Breast epithelium (tissue), 4 donors: ENCODE results near the gene ACBD3. TPM values are rescaled to one million over a fixed set of nuclear protein-coding genes. Genes with fewer than 3 reads are reported as not detected.
A peak's percentile ranks its signal among the peaks of the same experiment; 100 is the strongest.

Experiments
- DNase-seq, 2 donors: peaks; one replicate each; pipeline ENCODE4 v3.0.0-alpha.2; 2019; ENCODE audit warnings: low spot score in 2 of 2
- H3K27ac ChIP-seq, 2 donors: fragments of 200-600 bp; sonication (generic) in 1 of 2; one replicate each; pipeline ENCODE4 v1.5.1; 2016 to 2019; ENCODE audit warnings: mild to moderate bottlenecking in 1 of 2
- H3K27me3 ChIP-seq, 2 donors: fragments of 200-600 bp; sonication (generic) in 1 of 2; one replicate each; pipeline versions ENCODE4 v1.5.1 to v1.6.0; 2017 to 2019; ENCODE audit warnings: control low read depth in 1 of 2, mild to moderate bottlenecking in 1 of 2
- H3K36me3 ChIP-seq: fragments of 200-600 bp; one replicate; pipeline ENCODE4 v1.5.1; 2019
- H3K4me1 ChIP-seq, 2 donors: fragments of 200-600 bp; sonication (generic); one replicate each; pipeline ENCODE4 v1.5.1; 2016 to 2019; ENCODE audit warnings: control low read depth in 1 of 2
- H3K4me3 ChIP-seq, 3 donors: fragments of 200-600 bp; sonication (generic); 1 replicate in 2 of 3; 2 replicates in 1 of 3; pipeline ENCODE4 v1.5.1; 2016 to 2019; ENCODE audit warnings: mild to moderate bottlenecking in 3 of 3, moderate library complexity in 2 of 3
- H3K9me3 ChIP-seq, 2 donors: fragments of 200-600 bp; sonication (generic) in 1 of 2; one replicate each; pipeline ENCODE4 v1.5.1; 2016 to 2019; ENCODE audit warnings: control low read depth in 1 of 2
- CTCF ChIP-seq, 3 donors: fragments of 450-650 bp; IDR thresholded peaks; one replicate each; pipeline ENCODE4 v1.5.1; 2016 to 2017; ENCODE audit warnings: antibody characterized with exemption in 3 of 3, mild to moderate bottlenecking in 3 of 3, moderate library complexity in 3 of 3
- POLR2A ChIP-seq: fragments of 450-650 bp; IDR thresholded peaks from one replicate; pipeline ENCODE4 v1.6.1; 2016; ENCODE audit warnings: antibody characterized with exemption, mild to moderate bottlenecking, moderate library complexity
- POLR2AphosphoS5 ChIP-seq, 3 donors: sonication (generic); formaldehyde crosslinking; IDR thresholded peaks; one replicate each; pipeline ENCODE4 v1.6.1; 2017; ENCODE audit warnings: antibody characterized with exemption in 3 of 3
- intact Hi-C: fragments of 100-400 bp; cut with DNase I; formaldehyde crosslinking; loops from one replicate; pipeline ENCODE4 v1.15.1; 2023; ENCODE audit warnings: low total_unique reads
- total RNA-seq, 3 donors: library from RNA; depleted of rRNA; stranded (reverse); fragments of >200 nt; gene quantifications; one replicate each; pipeline ENCODE4 v1.1.0, GENCODE V29; 2016

Gene ACBD3
- total RNA-seq, 3 donors from 2014 or later = 52.4 to 63.9 (median 54.4) TPM

- H3K4me3 ChIP-seq = peak overlapping the region; percentile 67 to 86 (median 74)
- intact Hi-C loops = loop anchor here (10.0 kb wide), 1 partner anchor 74 kb away; the partner anchor contains the start of gene ACBD3
- no peaks in the 10 kb centered on the region for H3K9me3 ChIP-seq
- no peaks in the 10 kb centered on the region for H3K36me3 ChIP-seq
- peaks cover 0 to 4% of the 10 kb centered on the region in 2 donors for H3K4me1 ChIP-seq
- H3K27me3 ChIP-seq = no peaks in the 10 kb centered on the region
- peak; percentile 40 to 65 for DNase-seq
- TF ChIP-seq CTCF (IDR thresholded peaks at IDR 0.05) (no peak), POLR2AphosphoS5 (IDR thresholded peaks at IDR 0.05) (peak in 1 of 3 donors; percentile 45), POLR2A (peak; percentile 8)
- peak overlapping the region; percentile 96 to 97 for H3K27ac ChIP-seq
Observed at GRCh38 chr1:226110249-226111097, 76.1 kb downstream of the ACBD3 start.

- Histone ChIP-seq H3K36me3 (no peaks in the 10 kb centered on the region), H3K9me3 (no peaks in the 10 kb centered on the region), H3K27me3 (no peaks in the 10 kb centered on the region), H3K27ac (peak overlapping the region; percentile 96 to 97), H3K4me1 (peaks cover 0 to 4% of the 10 kb centered on the region in 2 donors), H3K4me3 (peak overlapping the region; percentile 67 to 86 (median 74))
- intact Hi-C loops = loop anchor here (10.0 kb wide), 1 partner anchor 75 kb away; the partner anchor contains the start of gene ACBD3
- peak; percentile 83 to 87 for DNase-seq
- TF ChIP-seq POLR2AphosphoS5 (IDR thresholded peaks at IDR 0.05) (peak in 1 of 3 donors; percentile 65), CTCF (IDR thresholded peaks at IDR 0.05) (no peak), POLR2A (no peak)
Observed at GRCh38 chr1:226109829-226110248, 76.7 kb downstream of the ACBD3 start.

GRCh38 chr1:226108935-226109828, 77.4 kb downstream of the ACBD3 start:
- H3K9me3 ChIP-seq = no peaks in the 10 kb centered on the region
- peak overlapping the region; percentile 67 to 86 (median 74) for H3K4me3 ChIP-seq
- intact Hi-C loops = no loop called here
- TF ChIP-seq POLR2AphosphoS5 (IDR thresholded peaks at IDR 0.05) (peak in 1 of 3 donors; percentile 44), POLR2A (no peak), CTCF (IDR thresholded peaks at IDR 0.05) (peak; percentile 31 to 44 (median 43))
- H3K36me3 ChIP-seq = no peaks in the 10 kb centered on the region
- H3K27me3 ChIP-seq = no peaks in the 10 kb centered on the region
- H3K27ac ChIP-seq = peak overlapping the region; percentile 96 to 97
- DNase-seq = peak in 1 of 2 donors; percentile 56
- H3K4me1 ChIP-seq = peaks cover 0 to 4% of the 10 kb centered on the region in 2 donors

GRCh38 chr1:226107471-226108460, 78.8 kb downstream of the ACBD3 start:
- intact Hi-C loops = no loop called here
- peak overlapping the region; percentile 96 to 97 for H3K27ac ChIP-seq
- TF ChIP-seq CTCF (IDR thresholded peaks at IDR 0.05) = no peak
- no peak for TF ChIP-seq POLR2A
- no peak for TF ChIP-seq POLR2AphosphoS5 (IDR thresholded peaks at IDR 0.05)
- H3K4me1 ChIP-seq = peaks cover 0 to 4% of the 10 kb centered on the region in 2 donors
- H3K4me3 ChIP-seq = no peak overlapping the region
- DNase-seq = no peak
- no peaks in the 10 kb centered on the region for H3K9me3 ChIP-seq
- no peaks in the 10 kb centered on the region for H3K36me3 ChIP-seq
- H3K27me3 ChIP-seq = no peaks in the 10 kb centered on the region
